GM12878 (cell line): ENCODE measurements around the gene CREB3. TPM values are rescaled to one million over a fixed set of nuclear protein-coding genes. Genes with fewer than 3 reads are reported as not detected.

Source experiments
- CBX5 ChIP-seq: sonication (generic); IDR thresholded peaks from 2 replicates; pipeline ENCODE4 v1.6.1; 2016; ENCODE audit warnings: low read depth, moderate library complexity, mild to moderate bottlenecking, inconsistent platforms
- CHD2 ChIP-seq: IDR thresholded peaks from 2 replicates; pipeline ENCODE4 v1.6.1; 2011; ENCODE audit warnings: low read depth, low read length, improper control_type of control experiment, borderline replicate concordance
- CTCF ChIP-seq, 3 experiments: IDR thresholded peaks in 2 of 3; conservative IDR thresholded peaks in 1 of 3; 2 replicates each; pipeline ENCODE4 v1.5.1; 2011; ENCODE audit warnings: low read depth in 3 of 3, low read length in 3 of 3, mild to moderate bottlenecking in 3 of 3, control low read depth in 2 of 3, moderate library complexity in 2 of 3, inconsistent platforms in 1 of 3, mixed read lengths in 1 of 3; ENCODE audit not compliant: control insufficient read depth in 2 of 3, insufficient read depth in 1 of 3; ENCODE audit errors: extremely low read depth in 1 of 3
- EZH2 ChIP-seq: IDR thresholded peaks from 2 replicates; pipeline ENCODE4 v1.6.1; 2012; ENCODE audit warnings: low read depth, mild to moderate bottlenecking, control low read depth, inconsistent platforms, low read length, borderline replicate concordance; ENCODE audit not compliant: control insufficient read depth
- MAX ChIP-seq: IDR thresholded peaks from 2 replicates; pipeline ENCODE4 v1.6.1; 2012; ENCODE audit warnings: low read depth, low read length, improper control_type of control experiment
- MYC ChIP-seq: IDR thresholded peaks from 2 replicates; pipeline ENCODE4 v1.6.1; 2011; ENCODE audit warnings: mild to moderate bottlenecking, low read length, moderate library complexity, inconsistent platforms; ENCODE audit not compliant: insufficient read depth, insufficient replicate concordance, insufficient read length, severe bottlenecking
- NKRF ChIP-seq: fragments of 450-650 bp; conservative IDR thresholded peaks from 2 replicates; pipeline ENCODE4 v1.6.1; 2017; ENCODE audit warnings: mild to moderate bottlenecking, moderate library complexity
- PKNOX1 ChIP-seq: fragments of 450-650 bp; IDR thresholded peaks from 2 replicates; pipeline ENCODE4 v1.6.1; 2016; ENCODE audit warnings: mild to moderate bottlenecking
- REST ChIP-seq: IDR thresholded peaks from 2 replicates; pipeline ENCODE4 v1.6.1; 2012; ENCODE audit warnings: mild to moderate bottlenecking, low read depth, low read length
- RFX5 ChIP-seq: IDR thresholded peaks from 2 replicates; pipeline ENCODE4 v1.6.1; 2011; ENCODE audit warnings: low read depth, low read length, improper control_type of control experiment
- SKIL ChIP-seq: fragments of 450-650 bp; IDR thresholded peaks from 2 replicates; pipeline ENCODE4 v1.6.1; 2017; ENCODE audit warnings: mild to moderate bottlenecking, low read depth, inconsistent platforms; ENCODE audit not compliant: poor library complexity, severe bottlenecking
- ZBTB33 ChIP-seq: fragments of 450-650 bp; IDR thresholded peaks from 2 replicates; pipeline ENCODE4 v1.6.1; 2017; ENCODE audit warnings: mild to moderate bottlenecking
- ZNF622 ChIP-seq: fragments of 450-650 bp; IDR thresholded peaks from 2 replicates; pipeline ENCODE4 v1.6.1; 2017; ENCODE audit warnings: mild to moderate bottlenecking, inconsistent platforms
- polyA plus RNA-seq, 11 experiments: library from polyadenylated mRNA; depleted of rRNA in 4 of 11; unstranded in 6 of 11; stranded (reverse) in 5 of 11; fragments of >200 nt; fragmentation: Nextera tagmentation in 4 of 11; fragmentation: Illumina TruSeq in 1 of 11; extraction: Ambion mirVana in 4 of 11; extraction: Trizol in 1 of 11; gene quantifications; 1 replicate in 1 of 11; 2 replicates in 10 of 11; pipeline versions ENCODE4 v1.2.1 to v1.2.3, GENCODE V29; 2011 to 2016; ENCODE audit warnings: inconsistent platforms in 2 of 11, missing spikeins in 2 of 11, low read depth in 1 of 11
- total RNA-seq, 4 experiments: library from RNA; depleted of rRNA in 3 of 4; stranded (reverse); fragments of >200 nt in 3 of 4; fragmentation: Illumina TruSeq in 1 of 4; extraction: Trizol in 1 of 4; gene quantifications; 2 replicates each; pipeline versions ENCODE4 v1.2.1 to v1.2.3, GENCODE V29; 2013 to 2021

Gene CREB3
- total and polyA plus RNA-seq, 10 of the 15 experiments (the other 5 are each of a cell fraction or from before 2014, with no cell fraction given) = 9.8 to 38.9 (median 19.8) TPM

- TF ChIP-seq REST (no peak), CTCF (IDR thresholded peaks at IDR 0.05 in 2 of 3, conservative IDR thresholded peaks at IDR 0.05 in 1 of 3; ENCODE audit: control insufficient read depth in 2 of 3, extremely low read depth in 1 of 3, insufficient read depth in 1 of 3, low read depth in 3 of 3, low read length in 3 of 3) (no peak), MYC (no peak), NKRF (no peak), CBX5 (no peak), ZNF622 (no peak), RFX5 (no peak), ZBTB33 (no peak), SKIL (no peak), PKNOX1 (peak; percentile 86), MAX (peak; percentile 26; the same call in 1 of the 2 replicates), EZH2 (no peak), CHD2 (peak; percentile 75; the same call in 1 of the 2 replicates)
These were observed 4.2 kb upstream of the CREB3 start (continued) for GRCh38 chr9:35728041-35728971.
